ENCODE measurements around the gene CENPS.
A peak's percentile ranks its signal among the peaks of the same experiment; 100 is the strongest.
"Not testable (repeated sequence)": the region's sequence is repeated elsewhere in the genome, so short reads cannot be mapped to it uniquely, and the experiment has no call there.

Gene CENPS

DNA sequence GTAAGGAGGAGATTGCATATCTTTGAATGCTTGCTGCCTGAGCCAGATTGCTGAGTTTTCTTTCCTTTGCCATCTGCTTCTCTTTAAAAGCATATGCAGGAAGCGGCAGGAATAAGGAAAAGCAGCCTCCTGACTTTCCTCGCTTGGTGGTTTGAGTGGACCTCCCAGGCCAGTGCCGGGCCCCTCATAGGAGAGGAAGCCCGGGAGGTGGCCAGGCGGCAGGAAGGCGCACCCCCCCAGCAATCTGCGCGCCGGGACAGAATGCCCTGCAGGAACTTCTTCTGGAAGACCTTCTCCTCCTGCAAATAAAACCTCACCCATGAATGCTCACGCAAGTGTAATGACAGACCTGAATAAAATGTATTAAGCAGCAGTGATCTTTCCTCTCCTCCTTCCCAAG is 21.1 kb downstream of the CENPS start:
- DNase-seq (ENCODE audit: low read depth in 3 of 3): no peak

DNA sequence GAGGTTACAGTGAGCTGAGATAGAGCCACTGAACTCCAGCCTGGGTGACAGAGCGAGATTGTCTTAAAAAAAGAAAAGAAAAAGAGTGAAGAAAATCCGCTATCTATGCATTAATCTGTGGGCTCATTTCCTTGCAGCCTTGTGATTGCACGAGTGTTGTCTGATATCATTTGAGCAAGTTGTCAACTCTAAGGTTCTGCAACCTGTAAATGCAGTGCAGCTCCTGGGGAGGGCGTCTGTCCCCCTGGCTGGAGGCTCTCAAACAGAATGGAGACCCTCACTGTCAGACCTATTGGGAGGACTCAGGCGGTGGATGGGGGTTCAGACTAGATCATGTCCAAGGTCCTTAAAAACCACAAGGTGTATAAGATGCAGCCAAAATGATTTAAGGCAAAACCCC is 25.8 kb downstream of the CENPS start:
- DNase-seq (ENCODE audit: low read depth in 3 of 3): no peak

GRCh38 chr1:10456661-10457060 is 26.4 kb downstream of the CENPS start:
- no peak for DNase-seq (ENCODE audit: low read depth in 3 of 3)

DNA sequence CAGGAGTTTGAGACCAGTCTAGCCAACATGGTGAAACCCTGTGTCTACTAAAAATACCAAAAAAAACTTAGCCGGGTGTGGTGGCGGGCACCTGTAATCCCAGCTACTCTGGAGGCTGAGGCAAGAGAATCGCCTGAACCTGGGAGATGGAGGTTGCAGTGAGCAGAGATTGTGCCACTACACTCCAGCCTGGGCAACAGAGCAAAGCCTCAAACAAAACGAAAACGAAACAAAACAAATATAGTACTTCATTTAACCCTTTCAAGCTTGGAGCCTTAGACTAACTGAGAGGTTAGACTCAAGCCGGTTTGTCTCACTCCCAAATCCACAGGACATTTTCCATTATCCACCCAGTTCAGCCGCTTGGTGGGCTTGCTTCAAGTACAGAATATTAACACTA is 27.2 kb downstream of the CENPS start:
- not testable (repeated sequence) for DNase-seq (ENCODE audit: low read depth in 3 of 3)

DNA sequence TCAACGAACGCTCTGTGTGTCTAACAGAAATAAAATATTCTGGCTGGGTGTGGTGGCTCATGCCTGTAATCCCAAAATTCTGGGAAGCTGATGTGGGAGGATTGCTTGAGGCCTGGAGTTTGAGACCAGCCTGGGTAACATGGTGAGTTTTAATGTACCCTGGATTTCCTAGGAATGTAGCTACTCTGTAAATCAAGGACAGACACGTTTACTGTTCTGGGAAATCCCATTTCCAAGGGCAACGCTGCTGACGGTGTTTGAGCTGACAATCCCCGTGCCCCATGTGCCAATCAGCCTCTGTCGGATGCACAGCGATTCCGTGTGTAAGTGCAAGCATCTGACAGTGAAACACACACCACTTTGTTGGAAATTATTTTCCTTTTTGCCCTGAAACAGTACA is 27.6 kb downstream of the CENPS start:
- DNase-seq (ENCODE audit: low read depth in 3 of 3): no peak

DNA sequence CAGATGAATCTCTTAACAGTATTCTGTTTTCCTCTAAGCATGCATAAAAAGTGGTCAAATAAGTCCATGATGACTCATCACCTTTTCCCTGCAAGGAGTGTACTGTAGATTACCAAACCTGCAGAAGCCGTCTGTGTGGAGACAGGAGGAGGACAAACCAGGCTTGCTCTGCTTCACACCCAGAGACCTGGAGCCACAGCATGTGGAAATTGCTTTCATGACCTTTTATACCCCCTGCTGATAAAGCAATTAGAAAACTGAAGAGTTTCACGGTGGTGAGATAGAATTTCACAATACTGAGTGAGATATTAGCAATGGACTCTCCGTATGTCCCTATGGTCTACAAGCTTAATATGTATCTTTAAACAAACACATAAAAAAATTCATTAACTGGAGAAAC is 29.0 kb downstream of the CENPS start:
- no peak for DNase-seq (ENCODE audit: low read depth in 3 of 3)

DNA sequence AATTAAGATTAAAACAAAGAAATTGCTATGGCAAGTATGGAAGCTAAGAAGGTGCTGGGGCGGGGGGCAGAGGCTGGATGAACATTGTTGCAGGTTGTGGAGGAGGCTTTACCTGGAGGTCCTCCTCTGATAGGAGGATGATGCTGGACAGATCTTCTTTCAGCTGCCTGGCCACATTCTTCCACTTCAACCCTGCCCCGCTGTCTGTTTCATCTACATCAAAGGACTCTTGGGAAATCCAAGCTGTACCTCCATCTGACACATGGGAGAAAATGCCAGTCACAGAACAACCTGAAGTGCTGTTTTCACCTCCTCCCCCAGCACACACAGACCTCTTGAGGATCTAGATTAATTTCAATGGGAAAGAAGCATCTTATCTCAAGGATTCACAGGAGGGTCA is 36.8 kb downstream of the CENPS start:
- DNase-seq (ENCODE audit: low read depth in 3 of 3): no peak

GRCh38 chr1:10470043-10470442 is 39.8 kb downstream of the CENPS start:
- no peak for DNase-seq (ENCODE audit: low read depth in 3 of 3)

DNA sequence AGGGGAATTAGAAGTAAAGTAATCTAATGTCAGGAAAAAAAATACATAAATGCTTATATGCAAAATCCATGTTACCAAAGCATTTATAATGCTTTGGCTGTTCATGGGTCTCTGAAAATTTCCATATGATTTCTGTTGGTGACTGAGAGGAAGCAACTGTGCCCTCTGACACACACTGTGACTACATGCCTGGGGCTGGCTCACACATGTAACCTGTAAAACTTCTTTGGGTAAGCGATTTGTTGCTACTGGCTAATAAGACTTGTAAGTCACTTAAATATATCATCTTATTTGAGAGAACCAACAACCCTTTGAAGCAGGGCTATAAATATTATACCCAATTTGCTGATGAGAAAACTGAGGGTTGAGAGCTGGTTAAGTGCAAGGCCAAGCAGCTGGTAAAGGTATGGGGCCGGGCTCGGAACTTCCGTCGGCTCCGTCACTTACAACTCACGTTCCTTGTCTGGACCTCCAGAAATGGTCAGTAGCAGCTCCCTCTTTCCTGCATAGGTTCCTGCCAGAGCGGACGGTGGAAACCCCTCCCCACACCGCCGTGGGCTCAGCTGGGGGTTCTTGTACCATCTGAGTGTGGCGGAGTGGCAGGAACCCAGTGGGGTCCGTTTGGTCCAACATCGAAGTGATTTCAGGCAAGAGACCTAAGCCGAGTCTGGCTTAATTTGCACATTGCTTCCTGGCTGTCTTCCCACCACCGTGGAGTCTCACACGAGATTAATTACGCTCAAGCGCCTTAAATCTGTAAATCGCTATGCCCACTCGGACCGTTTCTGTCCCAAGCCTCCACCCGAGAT is 41.4 kb downstream of the CENPS start:
- no peak for DNase-seq (ENCODE audit: low read depth in 3 of 3)

DNA sequence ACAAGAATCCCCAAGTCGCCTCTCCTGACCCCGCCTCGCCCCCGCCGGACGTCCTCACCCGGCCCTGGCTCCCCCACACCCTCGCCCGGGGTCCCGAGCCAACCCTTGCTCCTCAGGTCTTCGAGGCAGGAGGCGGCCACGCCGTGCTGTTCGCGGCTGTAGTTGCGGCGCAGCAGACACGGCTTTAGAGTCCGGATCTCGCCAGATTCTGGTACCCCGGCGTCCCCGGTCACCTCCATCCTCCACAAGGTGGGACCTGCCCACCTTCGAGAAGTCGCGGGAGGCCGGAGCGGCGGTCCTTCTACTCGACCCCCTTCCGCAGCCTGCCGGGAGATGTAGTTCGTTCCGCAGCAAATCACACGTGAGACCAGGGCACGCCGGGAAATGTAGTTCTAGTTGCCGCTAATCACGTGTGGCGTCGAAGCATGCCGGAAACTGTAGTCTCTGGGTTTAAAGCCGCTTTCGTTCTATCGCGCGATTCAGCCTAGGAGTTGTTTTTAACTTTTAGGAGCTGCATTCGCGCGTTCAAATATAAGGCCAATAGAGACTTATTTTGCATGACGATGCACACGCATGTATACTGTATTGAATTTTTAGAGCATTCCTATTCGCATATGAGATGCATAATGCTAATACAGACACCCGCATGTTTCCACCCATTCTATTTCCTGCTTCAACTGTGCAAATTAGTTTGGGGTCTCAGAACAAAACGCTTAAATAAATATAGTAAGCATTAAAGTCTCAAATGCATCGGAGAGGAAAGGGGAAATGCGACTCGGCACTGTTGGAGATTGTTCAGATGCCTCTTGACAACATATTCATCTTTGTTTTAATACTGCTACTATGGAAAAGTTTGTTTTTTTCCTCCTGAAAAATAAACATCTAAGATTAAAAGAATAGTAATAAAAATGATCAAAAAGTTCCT is 42.2 kb downstream of the CENPS start, which contains the start of gene DFFA:
Gene DFFA (minus strand): TSS at position 310 of the 925 bp plus-strand sequence. CDS start 71 bp downstream, at position 239.
- DNase-seq (ENCODE audit: low read depth in 3 of 3): peak; percentile 78 to 90 (median 86)

GRCh38 chr1:10473145-10473765 is 43.0 kb downstream of the CENPS start:
- no peak for DNase-seq (ENCODE audit: low read depth in 3 of 3)

DNA sequence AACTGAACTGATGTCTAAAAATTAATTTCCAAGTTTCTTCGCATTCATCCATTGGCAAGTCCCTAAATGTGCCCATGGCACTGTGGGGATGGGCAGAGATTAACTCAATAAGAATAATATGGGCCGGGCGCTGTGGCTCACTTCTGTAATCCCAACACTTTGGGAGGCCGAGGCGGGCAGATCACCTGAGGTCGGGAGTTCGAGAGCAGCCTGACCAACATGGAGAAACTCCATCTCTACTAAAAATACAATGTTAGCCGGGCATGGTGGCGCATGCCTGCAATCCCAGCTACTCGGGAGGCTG is 44.0 kb downstream of the CENPS start:
- DNase-seq (ENCODE audit: low read depth in 3 of 3): not testable (repeated sequence)

DNA sequence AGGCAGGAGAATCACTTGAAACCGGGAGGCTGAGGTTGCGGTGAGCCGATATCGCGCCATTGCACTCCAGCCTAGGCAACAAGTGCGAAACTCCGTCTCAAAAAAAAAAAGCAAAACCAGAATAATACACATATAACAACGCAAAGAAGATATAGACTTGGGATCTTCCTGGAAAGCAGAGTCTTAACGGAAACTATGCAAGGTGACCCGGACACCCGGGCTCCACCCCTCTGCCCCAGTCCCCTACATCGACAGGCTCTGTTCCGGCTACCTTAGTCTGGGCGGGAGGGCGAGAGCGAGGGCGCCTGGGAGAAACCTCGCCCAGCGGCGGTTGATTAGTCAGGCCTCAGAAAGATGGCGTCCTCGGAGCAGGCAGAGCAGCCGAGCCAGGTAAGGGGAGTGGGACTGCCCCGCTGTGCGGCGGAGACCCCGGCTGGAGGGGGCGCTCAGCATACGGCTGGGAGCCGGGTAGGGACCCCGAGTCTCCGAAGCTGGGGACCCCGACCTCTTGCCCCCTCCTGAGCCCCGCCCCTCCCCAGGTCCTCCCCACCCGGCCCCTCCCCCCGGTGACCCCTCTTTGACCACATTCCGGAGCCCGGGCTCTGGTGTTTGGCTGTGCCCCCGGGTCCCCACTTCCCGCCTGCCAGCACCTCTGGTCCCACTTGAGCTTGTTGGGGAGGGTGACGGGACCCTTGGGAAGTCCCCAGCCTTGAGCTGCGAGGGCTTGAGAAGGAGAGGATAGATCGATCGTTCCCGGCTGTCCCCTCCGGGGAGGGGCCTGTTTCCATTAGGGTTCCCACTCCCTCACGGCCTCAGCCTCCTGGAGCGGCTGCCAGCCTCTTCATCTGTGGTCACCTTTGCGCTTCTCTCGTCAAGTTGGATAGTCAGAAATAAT is 44.6 kb downstream of the CENPS start, which contains the start of gene PEX14:
Gene PEX14 (plus strand): TSS at position 338 of the 895 bp plus-strand sequence. CDS start 17 bp downstream, at position 355.
- peak; percentile 78 to 88 (median 79) for DNase-seq (ENCODE audit: low read depth in 3 of 3)

GRCh38 chr1:10475510-10475909 is 45.3 kb downstream of the CENPS start:
- DNase-seq (ENCODE audit: low read depth in 3 of 3): no peak

DNA sequence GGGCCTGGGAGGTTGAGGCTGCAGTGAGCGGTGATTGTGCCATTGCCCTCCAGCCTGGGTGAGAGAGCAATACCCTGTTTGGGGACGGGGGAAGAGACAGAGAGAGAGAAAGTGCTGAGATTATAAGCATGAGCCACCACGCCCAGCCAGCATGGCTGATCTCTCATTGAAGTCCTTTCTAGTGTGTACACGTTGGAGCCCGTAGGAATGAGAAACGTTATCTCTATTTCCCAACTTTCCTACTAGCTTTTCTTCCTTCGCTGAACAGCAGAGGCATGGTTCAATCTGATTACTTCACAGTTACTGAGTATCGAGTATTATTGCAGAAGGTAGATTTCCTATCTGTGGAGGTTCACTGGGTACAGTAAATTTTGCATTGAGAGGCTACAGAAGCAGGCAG is 49.1 kb downstream of the CENPS start:
- no peak for DNase-seq (ENCODE audit: low read depth in 3 of 3)

DNA sequence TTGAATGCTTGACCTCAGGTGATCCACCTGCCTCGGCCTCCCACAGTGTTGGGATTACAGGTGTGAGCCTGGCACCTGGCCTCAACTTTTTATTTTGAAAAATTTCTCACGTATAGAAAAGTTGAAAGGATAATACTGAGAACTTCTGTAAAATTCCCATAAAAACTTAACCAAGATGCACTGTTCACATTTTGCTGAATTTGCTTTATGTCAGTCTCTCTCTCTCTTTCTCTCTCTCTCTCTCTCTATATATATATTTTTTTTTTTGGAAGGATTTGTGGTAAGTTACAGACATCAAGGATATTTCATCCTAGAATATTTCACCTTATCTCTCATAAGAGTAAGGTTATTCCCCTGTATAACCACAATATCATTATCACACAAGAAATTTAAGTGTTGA is 50.4 kb downstream of the CENPS start:
- no peak for DNase-seq (ENCODE audit: low read depth in 3 of 3)

DNA sequence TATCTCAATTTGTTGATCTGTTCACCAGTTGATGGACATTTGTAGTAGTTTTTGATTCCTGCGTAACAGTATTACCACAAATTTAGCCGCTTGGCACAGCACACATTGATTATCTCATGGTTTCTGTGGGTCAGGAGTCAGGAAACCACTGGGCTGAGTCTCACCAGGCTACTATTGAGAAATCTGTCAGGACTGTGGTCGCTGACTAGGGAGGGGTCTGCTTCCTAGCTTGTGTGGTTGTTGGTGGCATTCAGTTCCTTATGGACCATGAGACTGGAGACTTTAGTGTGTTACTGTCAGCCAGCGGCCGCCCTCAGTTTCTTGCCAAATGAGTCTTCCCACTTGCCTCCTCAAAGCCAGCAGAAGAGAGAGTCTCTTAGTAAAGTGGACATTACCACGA is 54.3 kb downstream of the CENPS start:
- no peak for DNase-seq (ENCODE audit: low read depth in 3 of 3)

GRCh38 chr1:10489291-10490055 is 59.2 kb downstream of the CENPS start:
- no peak for DNase-seq (ENCODE audit: low read depth in 3 of 3)

- DNase-seq (ENCODE audit: low read depth in 3 of 3): no peak
Measured at GRCh38 chr1:10490286-10490970, 60.2 kb downstream of the CENPS start.
